DOHH2 (cell line): ENCODE measurements around the gene COPS9.

Experiments used
- H3F3A ChIP-seq: fragments of 200-600 bp; sonication (generic), shearing (Covaris generic); 2 replicates; pipeline ENCODE4 v1.6.0; 2016; ENCODE audit warnings: antibody characterized with exemption, mild to moderate bottlenecking; ENCODE audit not compliant: control insufficient read depth, insufficient read depth
- H3K27ac ChIP-seq: fragments of 200-600 bp; sonication (generic); 2 replicates; pipeline ENCODE4 v1.5.1; 2014; ENCODE audit warnings: low read depth, mild to moderate bottlenecking, low read length, moderate library complexity
- H3K27me3 ChIP-seq: fragments of 200-600 bp; sonication (generic); 2 replicates; pipeline ENCODE4 v1.6.1; 2014; ENCODE audit warnings: mild to moderate bottlenecking, low read length, mixed read lengths; ENCODE audit not compliant: control insufficient read depth
- H3K36me3 ChIP-seq: fragments of 200-600 bp; sonication (generic); 2 replicates; pipeline ENCODE4 v1.6.1; 2014; ENCODE audit warnings: mild to moderate bottlenecking, low read length, moderate library complexity, mixed read lengths; ENCODE audit not compliant: control insufficient read depth
- H3K4me1 ChIP-seq: fragments of 200-600 bp; sonication (generic); 2 replicates; pipeline ENCODE4 v1.6.1; 2014; ENCODE audit warnings: mild to moderate bottlenecking, low read length, mixed read lengths; ENCODE audit not compliant: control insufficient read depth
- H3K4me2 ChIP-seq: fragments of 200-600 bp; sonication (generic); 2 replicates; pipeline ENCODE4 v1.6.0; 2014; ENCODE audit warnings: mild to moderate bottlenecking, low read length, moderate library complexity
- H3K4me3 ChIP-seq: fragments of 200-600 bp; sonication (generic); 2 replicates; pipeline ENCODE4 v1.5.1; 2014; ENCODE audit warnings: mild to moderate bottlenecking, low read length, mixed read lengths
- H3K79me2 ChIP-seq: fragments of 200-600 bp; sonication (generic); 2 replicates; pipeline ENCODE4 v1.6.1; 2014; ENCODE audit warnings: mild to moderate bottlenecking, low read length, mixed read lengths; ENCODE audit not compliant: control insufficient read depth
- H3K9me2 ChIP-seq: fragments of 200-600 bp; sonication (generic); replicated peaks from 2 replicates; pipeline ENCODE4 v1.6.1; 2014; ENCODE audit warnings: mild to moderate bottlenecking, low read length, mixed read lengths; ENCODE audit not compliant: control insufficient read depth
- H3K9me3 ChIP-seq: fragments of 200-600 bp; sonication (generic); 2 replicates; pipeline ENCODE4 v1.6.1; 2014; ENCODE audit warnings: antibody characterized with exemption, low read length, mixed read lengths; ENCODE audit not compliant: control insufficient read depth, insufficient read depth
- H4K20me1 ChIP-seq: fragments of 200-600 bp; sonication (generic); 2 replicates; pipeline ENCODE4 v1.6.0; 2014; ENCODE audit warnings: low read depth, mild to moderate bottlenecking, antibody characterized with exemption, low read length, moderate library complexity; ENCODE audit not compliant: control insufficient read depth, insufficient read depth
- EZH2phosphoT487 ChIP-seq: fragments of 200-600 bp; sonication (generic); IDR thresholded peaks from 2 replicates; pipeline ENCODE4 v1.6.1; 2017; ENCODE audit warnings: borderline replicate concordance, mild to moderate bottlenecking, antibody characterized with exemption, low read length, moderate library complexity, mixed read lengths
- TF ChIP-seq, protein P1 (sequence below): fragments of 200-600 bp; sonication (generic); IDR thresholded peaks from one replicate; pipeline ENCODE4 v1.5.1; 2014; ENCODE audit warnings: antibody characterized with exemption, mild to moderate bottlenecking, low read depth, low read length; ENCODE audit not compliant: poor library complexity, severe bottlenecking

The COPS9 gene

DNA sequence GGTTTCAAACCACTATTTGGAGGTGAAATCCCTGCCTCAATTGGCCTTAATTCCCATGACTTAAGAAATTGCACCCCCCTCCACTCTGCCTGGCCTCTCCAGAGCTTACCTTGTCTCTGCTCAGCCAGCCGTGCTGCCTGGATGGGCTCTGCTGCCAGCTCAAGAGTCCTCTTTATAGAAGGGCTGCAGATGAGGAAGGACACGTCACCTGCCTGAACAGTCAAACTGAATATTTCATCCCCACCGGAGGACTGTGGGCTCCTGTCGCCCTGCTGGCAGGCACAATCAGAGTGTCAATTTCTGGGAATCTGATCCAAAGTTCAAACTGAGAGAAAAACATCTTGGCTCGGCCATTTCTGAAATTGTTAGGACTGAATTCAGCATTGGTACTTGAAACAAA is 4.4 kb upstream of the COPS9 start, which contains the start of gene OTOS:
Gene OTOS (minus strand): TSS at position 148 of the 400 bp plus-strand sequence. CDS start 332 bp downstream, outside the sequence.
- Histone ChIP-seq H3K79me2 (peaks cover 8% of the 10 kb centered on the region), H3K4me2 (no peak within 1 kb of the TSS), H4K20me1 (no peaks in the 10 kb centered on the region), H3K4me3 (no peak within 1 kb of the TSS), H3K27ac (no peak within 1 kb of the TSS), H3K36me3 (no peaks in the 10 kb centered on the region), H3K9me2 (no peaks in the 10 kb centered on the region), H3K27me3 (0 out of 2 replicates have a peak, but pooled peaks cover 2% of the 10 kb centered on the region), H3F3A (no peaks in the 10 kb centered on the region), H3K4me1 (peaks cover 8% of the 10 kb centered on the region), H3K9me3 (no peaks in the 10 kb centered on the region)
- TF ChIP-seq, protein P1, sequence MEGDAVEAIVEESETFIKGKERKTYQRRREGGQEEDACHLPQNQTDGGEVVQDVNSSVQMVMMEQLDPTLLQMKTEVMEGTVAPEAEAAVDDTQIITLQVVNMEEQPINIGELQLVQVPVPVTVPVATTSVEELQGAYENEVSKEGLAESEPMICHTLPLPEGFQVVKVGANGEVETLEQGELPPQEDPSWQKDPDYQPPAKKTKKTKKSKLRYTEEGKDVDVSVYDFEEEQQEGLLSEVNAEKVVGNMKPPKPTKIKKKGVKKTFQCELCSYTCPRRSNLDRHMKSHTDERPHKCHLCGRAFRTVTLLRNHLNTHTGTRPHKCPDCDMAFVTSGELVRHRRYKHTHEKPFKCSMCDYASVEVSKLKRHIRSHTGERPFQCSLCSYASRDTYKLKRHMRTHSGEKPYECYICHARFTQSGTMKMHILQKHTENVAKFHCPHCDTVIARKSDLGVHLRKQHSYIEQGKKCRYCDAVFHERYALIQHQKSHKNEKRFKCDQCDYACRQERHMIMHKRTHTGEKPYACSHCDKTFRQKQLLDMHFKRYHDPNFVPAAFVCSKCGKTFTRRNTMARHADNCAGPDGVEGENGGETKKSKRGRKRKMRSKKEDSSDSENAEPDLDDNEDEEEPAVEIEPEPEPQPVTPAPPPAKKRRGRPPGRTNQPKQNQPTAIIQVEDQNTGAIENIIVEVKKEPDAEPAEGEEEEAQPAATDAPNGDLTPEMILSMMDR: no peak
- TF ChIP-seq EZH2phosphoT487: no peak

DNA sequence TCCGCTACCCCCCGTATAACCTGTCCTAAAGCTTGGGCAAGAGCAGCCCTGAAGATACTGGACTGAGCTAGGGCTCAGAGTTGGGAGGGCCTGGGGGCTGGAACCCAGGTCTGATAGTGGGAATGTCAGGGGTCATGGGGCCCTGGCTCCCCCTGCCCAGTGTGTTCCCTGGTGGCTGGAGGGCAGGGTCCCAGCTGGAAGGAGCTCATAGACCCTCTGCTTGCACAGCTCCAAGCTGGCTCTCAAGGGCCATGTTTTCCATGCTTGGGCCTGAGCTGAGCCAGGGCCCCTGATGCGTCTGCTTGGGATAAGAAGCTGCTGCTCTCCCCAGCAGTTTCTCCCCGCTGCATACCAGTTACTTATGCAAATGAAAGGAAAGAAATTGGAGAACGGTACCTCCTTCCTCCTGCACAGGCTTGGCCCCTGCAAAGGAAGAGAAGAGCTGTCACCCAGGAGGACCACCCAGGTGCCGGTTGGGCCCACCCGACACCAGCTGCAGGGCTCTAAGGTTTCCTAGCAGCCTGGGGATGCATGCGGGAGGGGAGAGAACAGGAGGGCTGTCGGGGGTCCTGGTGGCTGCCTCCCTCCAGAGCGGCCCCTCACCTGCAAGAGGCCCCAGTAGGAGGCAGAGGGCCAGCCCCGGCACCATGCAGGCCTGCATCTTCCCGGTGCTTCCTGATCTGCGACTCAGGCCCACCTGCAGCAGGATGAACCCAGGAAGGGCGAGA is 3.7 kb upstream of the COPS9 start:
- Histone ChIP-seq H4K20me1 (no peaks in the 10 kb centered on the region), H3K79me2 (peaks cover 15% of the 10 kb centered on the region), H3K9me2 (no peaks in the 10 kb centered on the region), H3K4me1 (peaks cover 13% of the 10 kb centered on the region), H3K27ac (no peak overlapping the region), H3K4me3 (no peak overlapping the region), H3K36me3 (no peaks in the 10 kb centered on the region), H3K27me3 (0 out of 2 replicates have a peak, but pooled peaks cover 2% of the 10 kb centered on the region), H3F3A (no peaks in the 10 kb centered on the region), H3K9me3 (no peaks in the 10 kb centered on the region), H3K4me2 (no peak overlapping the region)
- TF ChIP-seq, protein P1: no peak
- TF ChIP-seq EZH2phosphoT487: no peak

DNA sequence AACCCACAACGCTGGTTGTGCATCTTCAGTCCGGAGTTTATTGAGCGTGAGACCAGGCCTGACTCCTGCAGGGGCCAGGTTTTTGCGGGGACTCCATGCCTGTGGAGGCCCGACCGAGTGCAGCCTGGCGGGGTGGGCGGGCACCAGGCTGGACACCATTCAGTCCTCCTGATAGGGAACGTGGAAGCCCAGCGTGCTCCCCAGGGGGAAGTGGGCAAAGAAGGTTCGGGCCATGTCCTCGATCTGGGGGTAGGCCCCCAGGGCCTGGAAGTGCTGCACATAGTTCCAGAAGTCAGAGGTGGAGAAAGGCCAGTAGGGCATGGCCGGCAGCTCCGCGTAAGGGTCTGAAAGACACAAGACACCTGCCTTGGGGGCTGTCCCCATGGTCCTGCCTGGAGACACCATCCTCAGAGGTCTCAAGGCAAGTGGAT is 2.9 kb upstream of the COPS9 start:
- Histone ChIP-seq H3K4me2 (no peak overlapping the region), H3K27ac (no peak overlapping the region), H3K36me3 (no peaks in the 10 kb centered on the region), H3K27me3 (0 out of 2 replicates have a peak, but pooled peaks cover 2% of the 10 kb centered on the region), H3K9me3 (no peaks in the 10 kb centered on the region), H3K9me2 (no peaks in the 10 kb centered on the region), H3K4me1 (peaks cover 15% of the 10 kb centered on the region), H3F3A (no peaks in the 10 kb centered on the region), H3K4me3 (no peak overlapping the region), H4K20me1 (no peaks in the 10 kb centered on the region), H3K79me2 (peaks cover 23% of the 10 kb centered on the region)
- TF ChIP-seq, protein P1: no peak
- TF ChIP-seq EZH2phosphoT487: no peak
